Smooth muscle cell (in vitro differentiated cells): ENCODE measurements around the gene NBEA. TPM values are rescaled to one million over a fixed set of nuclear protein-coding genes. Genes with fewer than 3 reads are reported as not detected.

Source experiments
- DNase-seq: peaks from one replicate; lab custom pipeline; 2025; ENCODE audit not compliant: unreplicated experiment; lab: John Stamatoyannopoulos, UW
- H2AFZ ChIP-seq: fragments of 200-600 bp; sonication (generic); 2 replicates; pipeline ENCODE4 v1.6.0; 2016; ENCODE audit warnings: antibody characterized with exemption, low read depth, mild to moderate bottlenecking
- H3F3A ChIP-seq: fragments of 200-600 bp; sonication (generic); 2 replicates; pipeline ENCODE4 v1.6.0; 2017; ENCODE audit warnings: antibody characterized with exemption, low read depth
- H3K27ac ChIP-seq: fragments of 200-600 bp; sonication (generic); 2 replicates; pipeline ENCODE4 v1.5.1; 2016; ENCODE audit warnings: low read depth, mild to moderate bottlenecking
- H3K27me3 ChIP-seq: fragments of 200-600 bp; sonication (generic); 2 replicates; pipeline ENCODE4 v1.6.1; 2016; ENCODE audit warnings: low read depth, mild to moderate bottlenecking
- H3K36me3 ChIP-seq: fragments of 200-600 bp; sonication (generic); 2 replicates; pipeline ENCODE4 v1.5.1; 2016; ENCODE audit warnings: low read depth
- H3K4me1 ChIP-seq: fragments of 200-600 bp; sonication (generic); 2 replicates; pipeline ENCODE4 v1.5.1; 2016; ENCODE audit warnings: low read depth
- H3K4me2 ChIP-seq: fragments of 200-600 bp; sonication (generic); 2 replicates; pipeline ENCODE4 v1.6.0; 2016; ENCODE audit warnings: mild to moderate bottlenecking
- H3K4me3 ChIP-seq: fragments of 200-600 bp; sonication (generic); 2 replicates; pipeline ENCODE4 v1.5.1; 2016; ENCODE audit warnings: mild to moderate bottlenecking
- H3K79me2 ChIP-seq: fragments of 200-600 bp; sonication (generic); 2 replicates; pipeline ENCODE4 v1.6.0; 2016; ENCODE audit warnings: low read depth, mild to moderate bottlenecking
- H3K9ac ChIP-seq: fragments of 200-600 bp; sonication (generic); 2 replicates; pipeline ENCODE4 v1.6.0; 2016; ENCODE audit warnings: low read depth
- H3K9me3 ChIP-seq: fragments of 200-600 bp; sonication (generic); replicated peaks from 2 replicates; pipeline ENCODE4 v1.5.1; 2016; ENCODE audit warnings: low read depth
- H4K20me1 ChIP-seq: fragments of 200-600 bp; sonication (generic); 2 replicates; pipeline ENCODE4 v1.6.0; 2016; ENCODE audit warnings: low read depth
- CTCF ChIP-seq: fragments of 200-600 bp; sonication (generic); IDR thresholded peaks from 2 replicates; pipeline ENCODE4 v1.5.1; 2017; ENCODE audit warnings: borderline replicate concordance, mild to moderate bottlenecking, antibody characterized with exemption; ENCODE audit not compliant: insufficient read depth, poor library complexity, severe bottlenecking
- WGBS: methylation state at CpG from one replicate; pipeline ENCODE4 v1.1.7; 2016; ENCODE audit warnings: low lambda C conversion rate; 5-methylcytosine and 5-hydroxymethylcytosine counted together
- polyA plus RNA-seq: library from polyadenylated mRNA; unstranded; fragments of >200 nt; fragmentation: Nextera tagmentation; extraction: Ambion mirVana; gene quantifications from 2 replicates; pipeline ENCODE4 v1.2.1, GENCODE V29; 2016
- total RNA-seq: library from RNA; depleted of rRNA; stranded (reverse); fragments of >200 nt; gene quantifications from 2 replicates; pipeline ENCODE4 v1.2.3, GENCODE V29; 2014

NBEA gene
- total and polyA plus RNA-seq, 2 experiments from 2014 or later = 3.6 to 11.7 TPM

- TF ChIP-seq CTCF = no peak
- 81% methylated on average over 5 of the region's 5 CpGs for WGBS
- no peak overlapping the region for H2AFZ ChIP-seq
Measured at GRCh38 chr13:35159041-35159440, 217.0 kb downstream of the NBEA start.

GRCh38 chr13:35160896-35161295 lies 218.8 kb downstream of the NBEA start:
- TF ChIP-seq CTCF = no peak
- no peak overlapping the region for H2AFZ ChIP-seq
- H3K9ac ChIP-seq = no peak overlapping the region

More at GRCh38 chr13:35159041-35159440, 217.0 kb downstream of the NBEA start:
- Histone ChIP-seq H3K79me2 (no peaks in the 10 kb centered on the region), H3K4me1 (no peaks in the 10 kb centered on the region), H3K4me2 (no peak overlapping the region), H3K27me3 (no peaks in the 10 kb centered on the region), H3K36me3 (no peaks in the 10 kb centered on the region), H3K4me3 (no peak overlapping the region), H4K20me1 (no peaks in the 10 kb centered on the region), H3K27ac (no peak overlapping the region), H3F3A (no peaks in the 10 kb centered on the region), H3K9ac (no peak overlapping the region), H3K9me3 (no peaks in the 10 kb centered on the region)
- no peak for DNase-seq

GRCh38 chr13:35162420-35162819 lies 220.3 kb downstream of the NBEA start:
- Histone ChIP-seq H3K9ac (no peak overlapping the region), H3K4me2 (no peak overlapping the region), H3K36me3 (no peaks in the 10 kb centered on the region), H2AFZ (no peak overlapping the region), H3K27ac (no peak overlapping the region), H3K9me3 (no peaks in the 10 kb centered on the region), H3K4me3 (no peak overlapping the region), H3F3A (no peaks in the 10 kb centered on the region), H3K79me2 (no peaks in the 10 kb centered on the region), H4K20me1 (no peaks in the 10 kb centered on the region), H3K27me3 (no peaks in the 10 kb centered on the region), H3K4me1 (no peaks in the 10 kb centered on the region)
- no peak for TF ChIP-seq CTCF
- 90% methylated on average over 2 of the region's 2 CpGs for WGBS
- DNase-seq = no peak

More at GRCh38 chr13:35160896-35161295, 218.8 kb downstream of the NBEA start:
- WGBS = 83% methylated on average over 3 of the region's 3 CpGs
- DNase-seq = no peak
- Histone ChIP-seq H3K27me3 (no peaks in the 10 kb centered on the region), H3F3A (no peaks in the 10 kb centered on the region), H3K36me3 (no peaks in the 10 kb centered on the region), H3K9me3 (no peaks in the 10 kb centered on the region), H3K4me3 (no peak overlapping the region), H3K4me2 (no peak overlapping the region), H3K27ac (no peak overlapping the region), H4K20me1 (no peaks in the 10 kb centered on the region), H3K4me1 (no peaks in the 10 kb centered on the region), H3K79me2 (no peaks in the 10 kb centered on the region)

GRCh38 chr13:35163674-35164073 lies 221.6 kb downstream of the NBEA start:
- Histone ChIP-seq H3K9ac (no peak overlapping the region), H3K9me3 (no peaks in the 10 kb centered on the region), H3K36me3 (no peaks in the 10 kb centered on the region), H3K4me3 (no peak overlapping the region), H3K27ac (no peak overlapping the region), H3K27me3 (no peaks in the 10 kb centered on the region), H3K4me2 (no peak overlapping the region), H3F3A (no peaks in the 10 kb centered on the region), H2AFZ (no peak overlapping the region), H4K20me1 (no peaks in the 10 kb centered on the region), H3K4me1 (no peaks in the 10 kb centered on the region), H3K79me2 (no peaks in the 10 kb centered on the region)
- DNase-seq = no peak
- no peak for TF ChIP-seq CTCF
- WGBS = 100% methylated on average over 1 of the region's 1 CpG
